ENCODE measurements around the gene NADK2. TPM values are rescaled to one million over a fixed set of nuclear protein-coding genes. Genes with fewer than 3 reads are reported as not detected.
A peak's percentile ranks its signal among the peaks of the same experiment; 100 is the strongest.

The NADK2 gene
- total RNA-seq, 2 donors from 2014 or later = 21.6 to 37.9 TPM

DNA sequence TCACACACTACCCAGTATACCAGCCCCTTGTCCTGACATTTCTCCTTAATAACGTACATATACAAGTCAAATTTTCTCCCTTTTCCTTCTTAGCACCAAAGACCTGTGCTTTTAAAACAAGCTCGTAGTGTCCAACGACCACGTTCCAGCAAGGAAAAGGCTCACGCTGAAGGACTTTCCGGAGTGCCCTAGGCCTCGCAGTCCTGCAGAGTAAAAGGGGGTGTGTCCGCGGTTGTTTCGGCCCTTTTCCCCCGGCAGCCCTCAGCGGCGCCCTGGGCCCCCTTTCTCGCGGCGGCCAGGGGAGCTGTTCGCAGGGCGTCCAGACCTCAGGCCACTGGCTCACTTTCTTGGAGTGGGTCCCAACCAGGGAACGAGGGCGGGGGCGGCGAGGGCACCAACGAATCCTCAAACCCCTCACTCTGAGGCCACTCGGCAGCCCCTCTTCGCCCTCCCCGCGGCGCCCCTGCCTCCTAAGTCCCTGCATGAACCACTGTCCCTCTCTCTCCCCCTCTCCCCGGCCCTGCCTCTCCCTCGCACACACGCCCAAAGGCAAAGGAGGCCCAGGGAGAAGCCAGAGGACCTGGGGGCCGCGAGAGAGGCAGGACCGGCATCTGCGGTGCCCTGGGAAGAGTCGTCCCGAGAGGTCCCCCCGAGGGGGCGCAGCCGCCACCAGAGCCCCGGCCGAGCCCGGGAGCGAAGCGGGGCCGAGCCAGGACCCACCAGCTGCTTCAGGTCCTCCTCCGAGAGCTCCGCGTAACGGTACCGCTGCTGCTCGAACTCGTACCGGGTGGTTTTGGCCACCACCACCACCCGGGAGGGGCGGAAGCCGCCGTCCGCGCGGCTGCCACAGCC is 720 bp downstream of the NADK2 start:
- intact Hi-C loops (cut with DNase I) = loop anchor here (5.0 kb wide), 2 partner anchors 89 to 156 kb away; partner anchors contain the start of genes LMBRD2 and SKP2
- DNase-seq (ENCODE audit: low spot score) = peak; percentile 49
- H3K4me3 ChIP-seq = peak overlapping the region; percentile 77 to 81
- no peaks in the 10 kb centered on the region for H3K27me3 ChIP-seq (replicated peaks; ENCODE audit: insufficient read depth)
- H3K36me3 ChIP-seq = no peaks in the 10 kb centered on the region
- WGBS = under 1% methylated on average over 27 of the region's 61 CpGs
- no peaks in the 10 kb centered on the region for H3K9me3 ChIP-seq
- H3K4me1 ChIP-seq (replicated peaks) = peaks cover 6% of the 10 kb centered on the region
- peak overlapping the region; percentile 96 to 98 for H3K27ac ChIP-seq
- TF ChIP-seq, protein P1, sequence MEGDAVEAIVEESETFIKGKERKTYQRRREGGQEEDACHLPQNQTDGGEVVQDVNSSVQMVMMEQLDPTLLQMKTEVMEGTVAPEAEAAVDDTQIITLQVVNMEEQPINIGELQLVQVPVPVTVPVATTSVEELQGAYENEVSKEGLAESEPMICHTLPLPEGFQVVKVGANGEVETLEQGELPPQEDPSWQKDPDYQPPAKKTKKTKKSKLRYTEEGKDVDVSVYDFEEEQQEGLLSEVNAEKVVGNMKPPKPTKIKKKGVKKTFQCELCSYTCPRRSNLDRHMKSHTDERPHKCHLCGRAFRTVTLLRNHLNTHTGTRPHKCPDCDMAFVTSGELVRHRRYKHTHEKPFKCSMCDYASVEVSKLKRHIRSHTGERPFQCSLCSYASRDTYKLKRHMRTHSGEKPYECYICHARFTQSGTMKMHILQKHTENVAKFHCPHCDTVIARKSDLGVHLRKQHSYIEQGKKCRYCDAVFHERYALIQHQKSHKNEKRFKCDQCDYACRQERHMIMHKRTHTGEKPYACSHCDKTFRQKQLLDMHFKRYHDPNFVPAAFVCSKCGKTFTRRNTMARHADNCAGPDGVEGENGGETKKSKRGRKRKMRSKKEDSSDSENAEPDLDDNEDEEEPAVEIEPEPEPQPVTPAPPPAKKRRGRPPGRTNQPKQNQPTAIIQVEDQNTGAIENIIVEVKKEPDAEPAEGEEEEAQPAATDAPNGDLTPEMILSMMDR (IDR thresholded peaks at IDR 0.05) = no peak
- no peak for TF ChIP-seq POLR2AphosphoS5 (IDR thresholded peaks at IDR 0.05)
- peak; percentile 26 for TF ChIP-seq POLR2A (IDR thresholded peaks at IDR 0.05)

DNA sequence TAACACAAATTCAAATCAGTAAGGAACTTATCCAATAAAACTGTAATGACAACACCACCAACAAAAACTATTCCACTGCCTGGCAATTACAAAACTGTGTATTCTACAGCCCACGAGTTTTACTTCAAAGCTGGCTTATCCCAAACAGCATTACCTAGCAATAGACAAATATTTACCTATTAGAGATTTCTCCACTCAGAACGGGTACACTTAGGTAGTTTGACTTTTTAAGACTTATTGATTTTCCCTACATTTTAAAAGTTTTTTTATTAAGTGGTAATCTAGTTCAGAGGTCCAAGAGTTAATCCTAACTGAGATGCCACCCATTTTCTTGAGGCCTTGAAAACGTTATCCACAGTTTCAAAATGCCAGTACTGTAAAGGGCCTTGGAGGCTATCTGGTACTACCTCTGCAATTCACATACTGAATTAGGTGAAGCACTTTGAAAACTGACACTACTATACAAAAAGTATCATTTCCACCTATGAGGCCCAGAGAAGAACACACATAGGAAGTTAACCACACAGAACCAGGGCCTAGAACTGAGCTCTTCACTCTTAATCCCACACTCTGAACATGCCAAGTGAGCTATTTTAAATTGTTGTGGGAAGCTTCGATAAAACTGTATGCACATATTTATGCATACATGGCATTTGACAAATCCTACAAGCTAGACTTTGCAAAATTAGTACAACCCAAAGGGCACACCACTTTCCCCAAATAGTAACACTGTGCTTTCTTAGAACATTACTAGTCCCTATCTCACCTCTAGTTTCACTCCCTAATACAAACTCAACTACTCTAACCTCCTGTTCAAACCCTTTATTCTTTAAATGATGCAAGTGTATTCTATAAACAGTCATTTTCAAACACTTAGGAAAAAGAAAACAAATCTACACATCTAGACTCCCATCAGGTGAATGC is 2.1 kb downstream of the NADK2 start:
- no peak for DNase-seq (ENCODE audit: low spot score)
- Histone ChIP-seq H3K36me3 (no peaks in the 10 kb centered on the region), H3K4me3 (no peak overlapping the region), H3K4me1 (replicated peaks) (peaks cover 6% of the 10 kb centered on the region), H3K9me3 (no peaks in the 10 kb centered on the region), H3K27me3 (replicated peaks; ENCODE audit: insufficient read depth) (no peaks in the 10 kb centered on the region), H3K27ac (peak overlapping the region; percentile 41 to 98)
- 27% methylated on average over 4 of the region's 4 CpGs for WGBS
- intact Hi-C loops (cut with DNase I) = loop anchor here (5.0 kb wide), 2 partner anchors 87 to 158 kb away; partner anchors contain the start of genes LMBRD2 and SKP2
- TF ChIP-seq, protein P1 (IDR thresholded peaks at IDR 0.05) = no peak
- TF ChIP-seq POLR2AphosphoS5 (IDR thresholded peaks at IDR 0.05) = peak; percentile 13

DNA sequence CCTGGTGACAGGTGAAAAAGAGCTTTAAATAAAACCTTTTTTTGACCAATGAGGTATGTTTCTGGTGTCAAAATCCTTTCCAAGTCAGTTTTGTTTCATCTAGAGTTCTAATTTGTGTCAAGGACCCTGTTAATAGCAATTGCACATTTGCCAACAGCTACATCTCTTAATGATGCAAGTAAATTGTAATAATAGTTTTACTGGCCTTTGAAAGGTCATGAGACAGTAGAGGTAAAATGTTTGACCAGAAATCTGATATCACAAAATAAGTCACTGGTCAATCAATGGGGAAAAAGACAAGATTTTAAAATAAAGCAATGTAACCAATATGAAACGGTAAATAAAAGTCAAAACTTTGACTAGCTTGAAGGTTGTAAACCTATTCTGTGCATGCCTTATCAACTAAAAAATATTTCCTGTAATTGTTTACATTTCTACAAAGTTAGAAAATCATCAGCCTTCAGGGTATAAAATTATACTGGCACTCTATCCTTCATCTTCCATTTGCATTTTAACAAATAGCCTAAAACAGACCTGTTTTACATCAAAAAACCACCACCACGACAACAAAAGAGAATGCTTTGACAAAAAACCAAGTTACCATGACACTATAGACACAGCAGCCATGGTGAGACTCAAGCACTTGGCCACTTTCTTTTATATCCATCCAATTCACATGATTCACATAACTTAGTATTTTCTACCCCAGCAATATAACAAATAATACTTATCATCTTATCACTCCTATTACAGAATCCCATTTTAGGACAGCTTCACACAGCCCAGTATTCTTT is 3.0 kb downstream of the NADK2 start:
- DNase-seq (ENCODE audit: low spot score) = no peak
- intact Hi-C loops (cut with DNase I) = no loop called here
- Histone ChIP-seq H3K27ac (peak overlapping the region; percentile 41 to 98), H3K4me1 (replicated peaks) (peaks cover 6% of the 10 kb centered on the region), H3K36me3 (no peaks in the 10 kb centered on the region), H3K27me3 (replicated peaks; ENCODE audit: insufficient read depth) (no peaks in the 10 kb centered on the region), H3K9me3 (no peaks in the 10 kb centered on the region), H3K4me3 (no peak overlapping the region)
- TF ChIP-seq POLR2AphosphoS5 (IDR thresholded peaks at IDR 0.05) (no peak), POLR2A (IDR thresholded peaks at IDR 0.05) (no peak)
- TF ChIP-seq, protein P1 (IDR thresholded peaks at IDR 0.05) = no peak
- 60% methylated on average over 2 of the region's 2 CpGs for WGBS

DNA sequence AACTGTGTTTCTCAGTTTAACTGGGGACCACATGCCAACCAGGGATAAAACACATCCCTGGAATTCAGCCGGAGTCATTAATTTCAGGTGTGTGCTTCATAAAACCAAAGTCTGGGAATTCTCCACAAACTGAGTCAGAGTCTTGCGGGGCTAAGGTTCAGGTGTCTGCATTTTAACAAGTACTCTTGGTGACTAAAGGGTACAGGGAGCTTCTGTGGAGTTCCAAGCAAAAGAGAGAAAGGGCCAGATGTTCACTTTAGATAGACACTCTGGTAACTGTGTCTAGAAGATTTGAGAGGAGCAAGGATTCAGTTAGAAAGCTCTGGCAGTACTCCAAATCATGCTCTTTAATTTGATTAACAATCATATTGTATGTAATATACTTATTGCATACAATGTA is 4.0 kb downstream of the NADK2 start:
- Histone ChIP-seq H3K27ac (no peak overlapping the region), H3K4me1 (replicated peaks) (peaks cover 6% of the 10 kb centered on the region), H3K4me3 (no peak overlapping the region), H3K36me3 (no peaks in the 10 kb centered on the region), H3K9me3 (no peaks in the 10 kb centered on the region), H3K27me3 (replicated peaks; ENCODE audit: insufficient read depth) (no peaks in the 10 kb centered on the region)
- 74% methylated on average over 2 of the region's 2 CpGs for whole genome bisulfite sequencing
- no peak for TF ChIP-seq POLR2A (IDR thresholded peaks at IDR 0.05)
- TF ChIP-seq, protein P1 (IDR thresholded peaks at IDR 0.05) = no peak
- no peak for TF ChIP-seq POLR2AphosphoS5 (IDR thresholded peaks at IDR 0.05)
- DNase-seq (ENCODE audit: low spot score) = no peak
- intact Hi-C loops (cut with DNase I) = no loop called here
